Measurements from ENCODE around the gene PTPRJ. TPM values are rescaled to one million over a fixed set of nuclear protein-coding genes. Genes with fewer than 3 reads are reported as not detected.

The PTPRJ gene
- total RNA-seq, 6 experiments from 2014 or later: 15.7 to 20.8 (median 19.2) TPM

- peaks cover 70% of the 10 kb centered on the region for H3K4me1 Mint-ChIP-seq (ENCODE audit: low read depth)
- H3K36me3 Mint-ChIP-seq (ENCODE audit: low read depth): peaks cover 5% of the 10 kb centered on the region; the same call in 1 of the 2 replicates
- H3K4me3 Mint-ChIP-seq: no peak overlapping the region
- no peak overlapping the region for H3K27ac Mint-ChIP-seq
- no peaks in the 10 kb centered on the region for H3K9me3 Mint-ChIP-seq
- TF ChIP-seq CTCF (IDR thresholded peaks at IDR 0.05): no peak
- no peak for DNase-seq
- peaks cover 2% of the 10 kb centered on the region; the same call in 1 of the 2 replicates for H3K27me3 Mint-ChIP-seq (ENCODE audit: insufficient read depth)
Observed at GRCh38 chr11:47994417-47994816, 14.1 kb downstream of the PTPRJ start.

GRCh38 chr11:47995360-47995769 lies 15.0 kb downstream of the PTPRJ start:
- DNase-seq: no peak
- peaks cover 63% of the 10 kb centered on the region for H3K4me1 Mint-ChIP-seq (ENCODE audit: low read depth)
- no peak for TF ChIP-seq CTCF (IDR thresholded peaks at IDR 0.05)
- H3K36me3 Mint-ChIP-seq (ENCODE audit: low read depth): peaks cover 5% of the 10 kb centered on the region; the same call in 1 of the 2 replicates
- H3K4me3 Mint-ChIP-seq: no peak overlapping the region
- H3K27ac Mint-ChIP-seq: no peak overlapping the region; the same call in 1 of the 2 replicates
- H3K9me3 Mint-ChIP-seq: no peaks in the 10 kb centered on the region
- peaks cover 2% of the 10 kb centered on the region; the same call in 1 of the 2 replicates for H3K27me3 Mint-ChIP-seq (ENCODE audit: insufficient read depth)

- Mint-ChIP-seq H3K27me3 (ENCODE audit: insufficient read depth) (peaks cover 2% of the 10 kb centered on the region; the same call in 1 of the 2 replicates), H3K4me1 (ENCODE audit: low read depth) (peaks cover 65% of the 10 kb centered on the region), H3K4me3 (no peak overlapping the region), H3K36me3 (ENCODE audit: low read depth) (peaks cover 5% of the 10 kb centered on the region; the same call in 1 of the 2 replicates), H3K27ac (no peak overlapping the region), H3K9me3 (no peaks in the 10 kb centered on the region)
- no peak for DNase-seq
- no peak for TF ChIP-seq CTCF (IDR thresholded peaks at IDR 0.05)
Observed at GRCh38 chr11:47997063-47998053, 17.0 kb downstream of the PTPRJ start.

GRCh38 chr11:47998345-47998732 lies 18.0 kb downstream of the PTPRJ start:
- DNase-seq: no peak
- H3K27me3 Mint-ChIP-seq (ENCODE audit: insufficient read depth): peaks cover 2% of the 10 kb centered on the region; the same call in 1 of the 2 replicates
- H3K36me3 Mint-ChIP-seq (ENCODE audit: low read depth): peaks cover 3% of the 10 kb centered on the region; the same call in 1 of the 2 replicates
- H3K9me3 Mint-ChIP-seq: no peaks in the 10 kb centered on the region
- no peak overlapping the region for H3K4me3 Mint-ChIP-seq
- no peak for TF ChIP-seq CTCF (IDR thresholded peaks at IDR 0.05)
- H3K27ac Mint-ChIP-seq: peak overlapping the region; percentile 49; the same call in 1 of the 2 replicates
- peaks cover 60% of the 10 kb centered on the region for H3K4me1 Mint-ChIP-seq (ENCODE audit: low read depth)

- H3K27ac Mint-ChIP-seq: peak overlapping the region; percentile 49; the same call in 1 of the 2 replicates
- TF ChIP-seq CTCF (IDR thresholded peaks at IDR 0.05): no peak
- peaks cover 2% of the 10 kb centered on the region; the same call in 1 of the 2 replicates for H3K27me3 Mint-ChIP-seq (ENCODE audit: insufficient read depth)
- H3K36me3 Mint-ChIP-seq (ENCODE audit: low read depth): no peaks in the 10 kb centered on the region
- H3K4me1 Mint-ChIP-seq (ENCODE audit: low read depth): peaks cover 55% of the 10 kb centered on the region
- H3K4me3 Mint-ChIP-seq: no peak overlapping the region
- DNase-seq: no peak
- H3K9me3 Mint-ChIP-seq: no peaks in the 10 kb centered on the region
Observed at GRCh38 chr11:47998733-47999359, 18.5 kb downstream of the PTPRJ start.

All from HFFc6 (cell line).